Spleen (tissue), 11 donors: Measurements from ENCODE around the gene ZBBX. TPM values are rescaled to one million over a fixed set of nuclear protein-coding genes. Genes with fewer than 3 reads are reported as not detected.

Experiments
- DNase-seq: peaks from one replicate; pipeline ENCODE4 v3.0.0-alpha.2; 2020
- H3K27ac ChIP-seq, 8 donors: fragments of 200-600 bp; sonication (generic) in 7 of 8; 1 replicate in 4 of 8; 2 replicates in 4 of 8; pipeline versions ENCODE4 v1.5.0 to v1.8.0; 2016 to 2021; ENCODE audit warnings: inconsistent platforms in 4 of 8, mild to moderate bottlenecking in 4 of 8, moderate library complexity in 1 of 8
- H3K27me3 ChIP-seq, 7 donors: fragments of 200-600 bp; sonication (generic) in 6 of 7; replicated peaks in 1 of 7; 1 replicate in 4 of 7; 2 replicates in 3 of 7; pipeline versions ENCODE4 v1.5.0 to v1.8.0; 2016 to 2021; ENCODE audit warnings: inconsistent platforms in 3 of 7, mild to moderate bottlenecking in 1 of 7
- H3K36me3 ChIP-seq, 6 donors: fragments of 200-600 bp; sonication (generic) in 5 of 6; 1 replicate in 4 of 6; 2 replicates in 2 of 6; pipeline versions ENCODE4 v1.5.0 to v1.8.0; 2016 to 2021; ENCODE audit warnings: inconsistent platforms in 2 of 6
- H3K4me1 ChIP-seq, 6 donors: fragments of 200-600 bp; sonication (generic) in 5 of 6; 1 replicate in 3 of 6; 2 replicates in 3 of 6; pipeline versions ENCODE4 v1.5.0 to v1.8.0; 2016 to 2021; ENCODE audit warnings: inconsistent platforms in 3 of 6
- H3K4me3 ChIP-seq, 8 donors: fragments of 200-600 bp; sonication (generic) in 7 of 8; 1 replicate in 4 of 8; 2 replicates in 4 of 8; pipeline versions ENCODE4 v1.5.0 to v1.8.0; 2016 to 2021; ENCODE audit warnings: inconsistent platforms in 4 of 8, mild to moderate bottlenecking in 4 of 8, moderate library complexity in 2 of 8
- H3K9me3 ChIP-seq, 8 donors: fragments of 200-600 bp; sonication (generic) in 7 of 8; 1 replicate in 4 of 8; 2 replicates in 4 of 8; pipeline versions ENCODE4 v1.5.0 to v1.8.0; 2016 to 2021; ENCODE audit warnings: inconsistent platforms in 4 of 8
- POLR2A ChIP-seq, 3 donors: fragments of 450-650 bp; IDR thresholded peaks; one replicate each; pipeline ENCODE4 v1.5.1; 2017; ENCODE audit warnings: antibody characterized with exemption in 3 of 3, mild to moderate bottlenecking in 1 of 3
- POLR2AphosphoS5 ChIP-seq, 3 donors: sonication (generic); formaldehyde crosslinking; IDR thresholded peaks; one replicate each; pipeline ENCODE4 v1.5.1; 2017; ENCODE audit warnings: antibody characterized with exemption in 3 of 3
- WGBS, 5 donors: extraction: QIAGEN DNeasy Blood & Tissue Kit in 3 of 5; methylation state at CpG; one replicate each; pipeline versions ENCODE4 v1.1.5 to v1.1.7; 2013 to 2018; 5-methylcytosine and 5-hydroxymethylcytosine counted together
- intact Hi-C: fragments of 100-400 bp; cut with DNase I; formaldehyde crosslinking; loops from one replicate; pipeline ENCODE4 v1.15.0; 2023; ENCODE audit warnings: low total_unique reads
- polyA plus RNA-seq, 3 donors: library from polyadenylated mRNA; stranded (reverse); fragments of 200-250 nt; gene quantifications; one replicate each; pipeline ENCODE4 v1.2.1, GENCODE V29; 2013
- total RNA-seq, 7 donors: library from RNA; depleted of rRNA in 3 of 7; stranded (reverse); fragments of >200 nt in 3 of 7; fragmentation: NEBNext Ultra II Directional in 4 of 7; extraction: Animal tissue kit (Norgen Biotek cat#: 25700) in 4 of 7; gene quantifications; one replicate each; pipeline versions ENCODE4 v1.1.0 to v1.2.1, GENCODE V29; 2016 to 2021
- TF ChIP-seq, protein P1 (sequence below), 11 experiments: fragments of 200-600 bp in 7 of 11; fragments of 450-650 bp in 4 of 11; sonication (generic) in 4 of 11; IDR thresholded peaks in 8 of 11; conservative IDR thresholded peaks in 3 of 11; 1 replicate in 7 of 11; 2 replicates in 4 of 11; pipeline versions ENCODE4 v1.4.0 to v1.8.0; 2016 to 2021; ENCODE audit warnings: antibody characterized with exemption in 11 of 11, inconsistent platforms in 4 of 11, mild to moderate bottlenecking in 1 of 11
- donor health status: healthy with polysubstance abuse.
- donor health status: DM: no; HTN: no; CAD: no; lungs with moderate emphysema.
- donor health status: DM: no; HTN: no; CAD: no.
- donor health status: Bipolar disorder and iron deficiency.
- donor health status: healthy.
- donor health status: DM: no; HTN: no; CAD: no.
- donor health status: DM: yes; HTN: yes; CAD: no.

The ZBBX gene
- total and polyA plus RNA-seq, 10 donors, result 0.46 TPM; not detected in 9

DNA sequence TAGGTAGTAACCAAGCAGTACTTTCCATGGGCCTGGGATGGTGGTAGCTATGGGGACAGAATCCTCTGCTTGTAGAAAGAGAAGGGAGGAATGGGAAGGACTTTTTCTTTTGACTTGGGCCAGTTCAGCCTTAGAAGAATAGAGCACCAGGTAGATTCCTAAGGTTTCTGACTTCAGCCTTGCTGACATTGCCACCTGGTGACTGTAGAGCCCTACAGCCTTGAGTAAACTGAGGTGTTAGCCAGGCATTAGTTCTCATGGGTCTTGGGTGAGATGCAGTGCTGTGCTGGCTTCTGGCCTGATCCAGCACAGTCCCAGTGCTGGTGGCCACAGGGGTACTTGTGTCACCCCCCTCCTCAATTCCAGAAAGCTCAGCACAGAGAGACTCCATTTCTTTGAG is 171.1 kb downstream of the ZBBX start:
- Histone ChIP-seq H3K4me3 (no peak overlapping the region), H3K27me3 (no peaks in the 10 kb centered on the region), H3K4me1 (no peaks in the 10 kb centered on the region), H3K27ac (no peak overlapping the region), H3K36me3 (no peaks in the 10 kb centered on the region), H3K9me3 (peaks cover 0 to 11% (median 0%) of the 10 kb centered on the region in 8 donors)
- TF ChIP-seq, protein P1, sequence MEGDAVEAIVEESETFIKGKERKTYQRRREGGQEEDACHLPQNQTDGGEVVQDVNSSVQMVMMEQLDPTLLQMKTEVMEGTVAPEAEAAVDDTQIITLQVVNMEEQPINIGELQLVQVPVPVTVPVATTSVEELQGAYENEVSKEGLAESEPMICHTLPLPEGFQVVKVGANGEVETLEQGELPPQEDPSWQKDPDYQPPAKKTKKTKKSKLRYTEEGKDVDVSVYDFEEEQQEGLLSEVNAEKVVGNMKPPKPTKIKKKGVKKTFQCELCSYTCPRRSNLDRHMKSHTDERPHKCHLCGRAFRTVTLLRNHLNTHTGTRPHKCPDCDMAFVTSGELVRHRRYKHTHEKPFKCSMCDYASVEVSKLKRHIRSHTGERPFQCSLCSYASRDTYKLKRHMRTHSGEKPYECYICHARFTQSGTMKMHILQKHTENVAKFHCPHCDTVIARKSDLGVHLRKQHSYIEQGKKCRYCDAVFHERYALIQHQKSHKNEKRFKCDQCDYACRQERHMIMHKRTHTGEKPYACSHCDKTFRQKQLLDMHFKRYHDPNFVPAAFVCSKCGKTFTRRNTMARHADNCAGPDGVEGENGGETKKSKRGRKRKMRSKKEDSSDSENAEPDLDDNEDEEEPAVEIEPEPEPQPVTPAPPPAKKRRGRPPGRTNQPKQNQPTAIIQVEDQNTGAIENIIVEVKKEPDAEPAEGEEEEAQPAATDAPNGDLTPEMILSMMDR (IDR thresholded peaks at IDR 0.05 in 8 of 11, conservative IDR thresholded peaks at IDR 0.05 in 3 of 11), result no peak
- no peak for TF ChIP-seq POLR2AphosphoS5 (IDR thresholded peaks at IDR 0.05)
- TF ChIP-seq POLR2A (IDR thresholded peaks at IDR 0.05), result no peak
- DNase-seq, result no peak
- intact Hi-C loops, result no loop called here

DNA sequence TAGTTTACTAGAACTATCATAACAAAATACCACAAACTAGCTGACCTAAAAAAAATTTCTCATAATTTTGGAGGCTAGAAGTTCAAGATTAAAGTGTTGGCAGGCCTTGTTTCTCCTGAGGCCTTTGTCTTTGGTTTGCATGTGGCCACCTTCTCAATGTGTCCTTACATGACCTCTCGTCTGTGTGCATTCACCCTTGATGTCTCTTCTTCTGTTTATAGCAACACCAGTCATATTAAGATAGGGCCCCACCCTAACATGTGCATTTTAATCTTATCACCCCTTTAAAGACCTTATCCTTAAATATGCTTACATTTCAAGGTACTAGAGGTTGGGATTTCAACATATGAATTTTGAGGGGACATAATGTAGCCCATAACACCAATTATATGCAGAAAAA is 177.0 kb downstream of the ZBBX start:
- Histone ChIP-seq H3K27ac (no peak overlapping the region), H3K27me3 (no peaks in the 10 kb centered on the region), H3K9me3 (no peaks in the 10 kb centered on the region), H3K4me3 (no peak overlapping the region), H3K36me3 (no peaks in the 10 kb centered on the region), H3K4me1 (no peaks in the 10 kb centered on the region)
- WGBS, 5 donors, result 56 to 75% (median 65%) methylated on average over 1 of the region's 1 CpG
- intact Hi-C loops, result no loop called here
- DNase-seq, result no peak
- no peak for TF ChIP-seq POLR2AphosphoS5 (IDR thresholded peaks at IDR 0.05)
- no peak for TF ChIP-seq POLR2A (IDR thresholded peaks at IDR 0.05)
- TF ChIP-seq, protein P1 (IDR thresholded peaks at IDR 0.05 in 8 of 11, conservative IDR thresholded peaks at IDR 0.05 in 3 of 11), result no peak

DNA sequence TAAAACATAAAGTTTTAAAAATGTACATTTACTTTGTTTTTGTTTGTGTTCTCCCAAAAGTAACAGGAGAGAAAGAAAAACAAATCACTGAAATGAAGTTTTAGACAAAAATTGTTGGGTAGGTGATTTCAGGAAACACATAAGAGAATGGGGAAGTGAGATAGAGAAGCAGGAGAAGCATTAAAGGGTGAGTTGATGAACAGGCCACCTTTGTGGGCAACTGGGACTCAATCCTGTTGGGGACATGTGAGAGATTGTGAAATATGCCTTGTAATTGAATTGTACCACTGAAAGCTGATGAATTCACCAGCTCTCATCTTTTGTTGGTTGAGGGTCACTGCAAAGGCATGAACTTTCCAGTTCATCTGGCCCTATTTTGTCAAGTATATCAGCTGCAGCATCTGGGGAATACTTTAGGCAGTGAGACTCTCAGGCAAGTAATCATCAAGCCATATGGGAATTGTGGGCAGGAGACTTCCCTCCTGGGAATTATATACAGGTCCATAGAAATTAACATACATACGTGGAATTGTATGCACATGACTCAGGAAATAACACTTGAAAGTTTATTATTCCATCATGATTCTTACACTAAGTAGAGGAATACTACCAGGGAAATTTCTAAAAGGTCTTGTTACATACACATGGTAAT is 181.0 kb downstream of the ZBBX start:
- peaks cover 0 to 6% (median 0%) of the 10 kb centered on the region in 8 donors for H3K9me3 ChIP-seq
- no peaks in the 10 kb centered on the region for H3K4me1 ChIP-seq
- 47 to 76% (median 62%) methylated on average over 1 of the region's 1 CpG for WGBS, 5 donors
- intact Hi-C loops, result no loop called here
- no peaks in the 10 kb centered on the region for H3K27me3 ChIP-seq
- no peak overlapping the region for H3K27ac ChIP-seq
- TF ChIP-seq POLR2A (IDR thresholded peaks at IDR 0.05) (no peak), POLR2AphosphoS5 (IDR thresholded peaks at IDR 0.05) (no peak)
- TF ChIP-seq, protein P1 (IDR thresholded peaks at IDR 0.05 in 8 of 11, conservative IDR thresholded peaks at IDR 0.05 in 3 of 11), result no peak
- no peaks in the 10 kb centered on the region for H3K36me3 ChIP-seq
- DNase-seq, result no peak
- H3K4me3 ChIP-seq, result no peak overlapping the region

Other genes with a start within 250 kb of the ZBBX start
- gene SERPINI2, start 93.7 kb upstream of the ZBBX start, total RNA-seq, result 1 to 10 TPM in 1 of 7 donors, under 1 TPM in 1, not detected in 5; 0.93 to 3.9 TPM
- gene SERPINI2, start 93.7 kb upstream of the ZBBX start, polyA plus RNA-seq, result under 1 TPM; 0.07 to 0.32 (median 0.15) TPM